Measurements from ENCODE around the gene ANK3. TPM values are rescaled to one million over a fixed set of nuclear protein-coding genes. Genes with fewer than 3 reads are reported as not detected.

The ANK3 gene
- total and polyA plus RNA-seq, 2 experiments from 2014 or later = 46.5 to 85.2 TPM

- TF ChIP-seq ZNF462 (CRISPR knock-in tag; IDR thresholded peaks at IDR 0.05) = no peak
- TF ChIP-seq NANOG (IDR thresholded peaks at IDR 0.05; ENCODE audit: borderline replicate concordance) = no peak
- no peak for TF ChIP-seq EZH2 (IDR thresholded peaks at IDR 0.05; ENCODE audit: low read depth, unreplicated experiment)
These were observed 108.3 kb downstream of the ANK3 start (continued) for GRCh38 chr10:60281331-60281730.

- no peaks in the 10 kb centered on the region for H3K9me2 ChIP-seq (ENCODE audit: insufficient read depth)
- Mint-ChIP-seq H3K36me3 (ENCODE audit: low read depth) (no peaks in the 10 kb centered on the region), H3K4me3 (no peak overlapping the region), H3K27me3 (ENCODE audit: insufficient read depth, low read depth, poor library complexity) (no peaks in the 10 kb centered on the region), H3K4me1 (peaks cover 20% of the 10 kb centered on the region), H3K27ac (no peak overlapping the region), H3K9me3 (no peaks in the 10 kb centered on the region)
- H3K27me3 ChIP-seq (ENCODE audit: insufficient read depth) = no peaks in the 10 kb centered on the region
- peaks cover 18% of the 10 kb centered on the region for H3K4me1 ChIP-seq (ENCODE audit: insufficient read depth)
- H2AFZ ChIP-seq = no peak overlapping the region
- ATAC-seq (peak; percentile 29; the same call in 1 of the 3 replicates), DNase-seq (ENCODE audit: low spot score) (no peak)
- H3K79me2 ChIP-seq (replicated peaks; ENCODE audit: insufficient read depth) = no peaks in the 10 kb centered on the region
- H3K4me2 ChIP-seq = no peak overlapping the region
- H3K36me3 ChIP-seq (ENCODE audit: insufficient read depth) = no peaks in the 10 kb centered on the region
- no peak overlapping the region for H3K27ac ChIP-seq (ENCODE audit: low read depth)
- H3F3A ChIP-seq (replicated peaks; ENCODE audit: low read depth) = no peaks in the 10 kb centered on the region
- H3K4me3 ChIP-seq = no peak overlapping the region
- H4K20me1 ChIP-seq (replicated peaks; ENCODE audit: insufficient read depth) = no peaks in the 10 kb centered on the region
- no peak for TF ChIP-seq ETS1 (IDR thresholded peaks at IDR 0.05)
- no peak for TF ChIP-seq POLR2AphosphoS5 (IDR thresholded peaks at IDR 0.05; ENCODE audit: low read depth)
- no peak for TF ChIP-seq CREB1 (CRISPR knock-in tag; IDR thresholded peaks at IDR 0.05; ENCODE audit: low read depth)
- TF ChIP-seq NANOG (IDR thresholded peaks at IDR 0.05; ENCODE audit: borderline replicate concordance) = no peak
- TF ChIP-seq CTCF (conservative IDR thresholded peaks at IDR 0.05; ENCODE audit: low read depth in 2 of 2) = no peak
- no peak for TF ChIP-seq EZH2phosphoT487 (IDR thresholded peaks at IDR 0.05; ENCODE audit: unreplicated experiment)
These were observed 109.2 kb downstream of the ANK3 start for GRCh38 chr10:60280475-60280874.

Data from GM23338 (cell line).